Liver (tissue), 3 donors: ENCODE results near the gene DSCAML1.

Experiments
- CTCF ChIP-seq: fragments of 150-350 bp; IDR thresholded peaks from 2 replicates; pipeline ENCODE4 v1.5.1; 2017; ENCODE audit warnings: improper control_type of control experiment, low read depth, low read length; ENCODE audit not compliant: missing input control
- EGR1 ChIP-seq, 2 donors: IDR thresholded peaks; 2 replicates each; pipeline ENCODE4 v1.6.1; 2016 to 2018; ENCODE audit warnings: antibody characterized with exemption in 2 of 2, low read depth in 2 of 2
- JUND ChIP-seq, 2 donors: IDR thresholded peaks; 2 replicates each; pipeline ENCODE4 v1.6.1; 2016; ENCODE audit warnings: antibody characterized with exemption in 2 of 2
- NR2F2 ChIP-seq: IDR thresholded peaks from 2 replicates; pipeline ENCODE4 v1.6.1; 2016; ENCODE audit warnings: antibody characterized with exemption
- RAD21 ChIP-seq, 2 donors: IDR thresholded peaks; 2 replicates each; pipeline ENCODE4 v1.6.1; 2016; ENCODE audit warnings: antibody characterized with exemption in 2 of 2, mild to moderate bottlenecking in 2 of 2
- RXRA ChIP-seq, 2 donors: IDR thresholded peaks; 2 replicates each; pipeline ENCODE4 v1.6.1; 2017 to 2018; ENCODE audit warnings: antibody characterized with exemption in 2 of 2, mild to moderate bottlenecking in 1 of 2
- SP1 ChIP-seq: IDR thresholded peaks from 2 replicates; pipeline ENCODE4 v1.6.1; 2018; ENCODE audit warnings: antibody characterized with exemption, mild to moderate bottlenecking
- TAF1 ChIP-seq: conservative IDR thresholded peaks from 2 replicates; pipeline ENCODE4 v1.6.1; 2016; ENCODE audit warnings: antibody characterized with exemption, mild to moderate bottlenecking
- TF ChIP-seq, protein P1 (sequence below): IDR thresholded peaks from 2 replicates; pipeline ENCODE4 v1.6.1; 2016; ENCODE audit warnings: antibody characterized with exemption
- TF ChIP-seq, protein P2 (sequence below): IDR thresholded peaks from 2 replicates; pipeline ENCODE4 v1.6.1; 2016; ENCODE audit warnings: antibody characterized with exemption
- TF ChIP-seq, protein P3 (sequence below): IDR thresholded peaks from 2 replicates; pipeline ENCODE4 v1.6.1; 2016; ENCODE audit warnings: antibody characterized with exemption
- donor health status: healthy.
- donor health status: healthy.

- TF ChIP-seq RAD21 (IDR thresholded peaks at IDR 0.05) (no peak), CTCF (no peak), TAF1 (no peak), SP1 (no peak), NR2F2 (no peak), RXRA (IDR thresholded peaks at IDR 0.05) (no peak), JUND (IDR thresholded peaks at IDR 0.05) (no peak), EGR1 (IDR thresholded peaks at IDR 0.05; ENCODE audit: low read depth in 2 of 2) (no peak)
- TF ChIP-seq, protein P1, sequence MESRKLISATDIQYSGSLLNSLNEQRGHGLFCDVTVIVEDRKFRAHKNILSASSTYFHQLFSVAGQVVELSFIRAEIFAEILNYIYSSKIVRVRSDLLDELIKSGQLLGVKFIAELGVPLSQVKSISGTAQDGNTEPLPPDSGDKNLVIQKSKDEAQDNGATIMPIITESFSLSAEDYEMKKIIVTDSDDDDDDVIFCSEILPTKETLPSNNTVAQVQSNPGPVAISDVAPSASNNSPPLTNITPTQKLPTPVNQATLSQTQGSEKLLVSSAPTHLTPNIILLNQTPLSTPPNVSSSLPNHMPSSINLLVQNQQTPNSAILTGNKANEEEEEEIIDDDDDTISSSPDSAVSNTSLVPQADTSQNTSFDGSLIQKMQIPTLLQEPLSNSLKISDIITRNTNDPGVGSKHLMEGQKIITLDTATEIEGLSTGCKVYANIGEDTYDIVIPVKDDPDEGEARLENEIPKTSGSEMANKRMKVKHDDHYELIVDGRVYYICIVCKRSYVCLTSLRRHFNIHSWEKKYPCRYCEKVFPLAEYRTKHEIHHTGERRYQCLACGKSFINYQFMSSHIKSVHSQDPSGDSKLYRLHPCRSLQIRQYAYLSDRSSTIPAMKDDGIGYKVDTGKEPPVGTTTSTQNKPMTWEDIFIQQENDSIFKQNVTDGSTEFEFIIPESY = no peak
- TF ChIP-seq, protein P2, sequence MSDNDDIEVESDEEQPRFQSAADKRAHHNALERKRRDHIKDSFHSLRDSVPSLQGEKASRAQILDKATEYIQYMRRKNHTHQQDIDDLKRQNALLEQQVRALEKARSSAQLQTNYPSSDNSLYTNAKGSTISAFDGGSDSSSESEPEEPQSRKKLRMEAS = no peak
- TF ChIP-seq, protein P3, sequence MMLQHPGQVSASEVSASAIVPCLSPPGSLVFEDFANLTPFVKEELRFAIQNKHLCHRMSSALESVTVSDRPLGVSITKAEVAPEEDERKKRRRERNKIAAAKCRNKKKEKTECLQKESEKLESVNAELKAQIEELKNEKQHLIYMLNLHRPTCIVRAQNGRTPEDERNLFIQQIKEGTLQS = no peak
Measured at GRCh38 chr11:117462864-117463247, 334.2 kb downstream of the DSCAML1 start.
